SH-SY5Y (cell line): ENCODE measurements around the gene PPARGC1A.

Experiments used
- GATA2 ChIP-seq: IDR thresholded peaks from 2 replicates; pipeline ENCODE4 v1.6.1; 2011; ENCODE audit warnings: mild to moderate bottlenecking, low read depth, low read length
- GATA3 ChIP-seq: IDR thresholded peaks from 2 replicates; pipeline ENCODE4 v1.6.1; 2011; ENCODE audit warnings: low read depth, mild to moderate bottlenecking, low read length, moderate library complexity

PPARGC1A gene

DNA sequence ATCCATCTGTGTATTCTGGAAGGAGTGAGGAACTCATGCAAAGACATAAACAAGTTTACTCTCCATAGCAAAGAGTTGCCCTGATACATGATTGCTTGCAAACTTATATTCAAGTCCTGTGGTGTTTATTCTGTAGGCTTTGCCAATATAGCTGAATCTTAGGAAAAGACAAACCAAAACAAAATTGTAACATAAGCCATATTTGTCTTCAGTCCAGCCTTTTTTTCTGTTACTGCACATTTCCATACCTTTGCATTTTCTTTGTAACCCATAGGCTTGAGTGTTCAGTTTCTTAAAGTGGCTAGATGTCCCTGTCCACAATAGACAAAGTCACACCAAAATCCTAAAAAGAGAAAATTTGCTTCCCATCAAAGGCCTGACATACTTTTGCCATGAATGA lies 120.4 kb downstream of the PPARGC1A start:
- no peak for TF ChIP-seq GATA2
- TF ChIP-seq GATA3: no peak

DNA sequence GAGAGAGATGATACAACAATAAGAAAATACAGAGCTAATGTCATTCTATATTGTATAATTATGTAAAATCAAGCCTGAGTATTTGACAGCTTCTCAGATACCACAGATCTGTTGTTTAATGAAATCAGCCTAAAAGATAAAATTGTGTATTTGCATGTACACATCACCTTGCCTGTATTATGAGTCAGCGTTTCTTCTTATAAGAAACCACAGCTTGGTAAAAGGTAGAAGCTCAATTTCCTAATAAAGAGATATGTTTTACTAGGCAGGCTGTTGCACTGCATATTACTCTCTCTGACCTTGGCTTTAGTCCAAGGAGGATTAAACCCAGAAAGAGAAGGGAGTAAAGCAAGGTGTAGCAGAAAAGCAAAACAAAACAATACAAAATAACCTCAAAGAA lies 121.3 kb downstream of the PPARGC1A start:
- TF ChIP-seq GATA2: no peak
- no peak for TF ChIP-seq GATA3

DNA sequence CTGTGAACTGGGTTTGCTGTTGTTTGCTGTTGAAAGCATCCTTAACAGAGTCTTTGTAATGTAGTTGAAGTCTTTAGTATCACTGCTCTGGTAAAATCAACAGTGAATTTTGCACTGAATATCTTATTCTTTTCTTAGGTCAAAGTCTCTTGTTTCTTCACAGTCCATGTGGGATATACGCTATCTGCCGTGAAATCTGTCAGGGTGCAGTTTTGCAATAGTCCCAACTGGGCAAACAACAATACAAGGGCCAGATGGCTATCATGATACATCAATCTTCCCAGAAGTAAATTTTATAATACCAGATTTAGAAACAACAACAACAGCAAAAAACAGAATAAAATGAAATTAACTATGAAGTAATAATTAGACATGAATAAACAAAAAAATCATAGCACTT lies 123.5 kb downstream of the PPARGC1A start:
- TF ChIP-seq GATA2 (no peak), GATA3 (no peak)

DNA sequence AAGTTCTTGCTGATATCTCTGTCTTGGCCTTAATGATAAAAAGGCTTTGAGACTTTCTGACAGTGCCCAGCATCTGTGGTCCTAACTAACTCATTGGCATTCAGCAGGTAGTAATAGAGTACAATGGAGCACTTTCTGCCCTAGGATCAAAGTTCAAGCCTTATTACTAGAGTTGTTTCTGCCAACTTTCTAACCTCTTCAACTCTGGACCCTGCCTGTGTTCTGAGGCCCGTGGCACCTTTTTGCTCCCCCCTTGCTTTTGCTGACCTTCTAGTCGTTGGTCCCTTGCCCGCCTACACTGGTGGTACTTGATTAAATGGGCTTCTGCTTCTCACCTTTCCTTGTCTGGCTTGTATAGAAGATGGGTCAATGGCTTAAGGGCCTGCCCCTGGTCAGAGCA lies 126.3 kb downstream of the PPARGC1A start:
- no peak for TF ChIP-seq GATA3
- no peak for TF ChIP-seq GATA2

DNA sequence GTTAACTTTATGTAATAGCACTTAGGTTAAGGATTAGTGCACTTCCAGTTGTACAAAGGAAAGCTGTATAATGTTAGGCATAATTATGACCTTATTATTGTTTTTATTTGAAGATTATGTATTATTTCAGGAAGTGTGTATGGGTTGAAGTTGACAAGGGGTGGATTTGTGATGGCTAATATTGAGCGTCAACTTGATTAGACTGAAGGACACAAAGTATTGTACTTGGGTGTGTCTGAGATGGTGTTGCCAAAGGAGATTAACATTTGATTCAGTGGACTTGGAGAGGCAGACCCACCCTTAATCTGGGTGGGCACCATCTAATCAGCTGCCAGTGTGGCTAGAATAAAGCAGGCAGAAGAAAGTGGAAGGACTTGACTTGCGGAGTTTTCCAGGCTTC lies 127.3 kb downstream of the PPARGC1A start:
- TF ChIP-seq GATA3: no peak
- no peak for TF ChIP-seq GATA2

DNA sequence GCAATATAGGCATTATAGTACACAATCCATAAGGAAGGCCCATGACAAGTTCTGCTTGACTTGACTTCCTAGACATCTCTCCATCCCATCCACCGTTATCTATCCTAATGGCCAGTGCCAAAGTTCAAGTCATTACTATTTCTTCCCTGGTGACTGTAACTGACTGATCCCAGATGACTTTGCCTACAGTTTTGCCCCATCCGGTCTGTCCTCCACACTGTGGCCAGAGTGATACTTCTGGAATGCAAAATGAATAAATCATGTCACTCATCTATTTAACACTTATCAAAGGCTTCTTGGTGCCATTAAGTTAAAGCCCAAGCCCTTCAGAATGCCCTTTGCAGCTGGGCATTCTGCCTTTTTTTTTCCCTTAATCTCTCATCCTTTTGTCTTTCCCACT lies 130.8 kb downstream of the PPARGC1A start:
- TF ChIP-seq GATA2 (no peak), GATA3 (no peak)

DNA sequence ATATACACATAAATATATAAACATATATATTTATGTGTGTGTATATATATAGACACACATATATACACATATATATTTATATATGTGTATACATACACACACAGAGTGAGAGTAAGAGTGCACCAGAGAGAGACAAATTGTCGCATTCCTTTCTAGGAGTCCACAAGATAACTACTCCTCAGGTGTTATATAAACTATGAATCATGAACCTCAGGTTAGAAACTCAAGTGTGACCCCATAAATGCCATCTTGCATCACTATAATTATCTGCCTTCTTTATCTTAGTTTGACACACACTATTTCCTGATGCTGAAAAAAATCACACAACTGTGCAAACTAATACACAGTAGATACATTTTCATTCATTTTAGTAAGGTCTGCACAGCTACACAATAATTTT lies 135.2 kb downstream of the PPARGC1A start:
- TF ChIP-seq GATA3 (no peak), GATA2 (no peak)

DNA sequence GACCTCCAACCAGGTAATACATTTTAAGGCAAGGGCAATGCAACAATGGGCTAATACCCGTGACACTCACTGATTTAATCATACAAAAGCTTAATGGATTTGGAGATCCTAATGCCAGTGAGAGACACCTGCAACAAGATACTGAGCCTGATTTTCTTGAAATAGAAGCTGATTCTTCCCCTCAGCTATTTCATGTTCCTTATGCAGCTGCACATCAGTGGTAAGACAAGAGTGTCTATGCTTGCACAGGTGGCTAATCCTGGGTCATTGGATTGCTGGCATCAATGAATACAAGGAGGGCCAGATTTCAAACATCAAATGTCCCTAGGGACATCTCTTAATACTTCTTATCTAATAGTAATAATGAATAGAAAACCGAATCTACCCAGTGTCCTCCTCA lies 139.7 kb downstream of the PPARGC1A start:
- TF ChIP-seq GATA3 (no peak), GATA2 (no peak)

DNA sequence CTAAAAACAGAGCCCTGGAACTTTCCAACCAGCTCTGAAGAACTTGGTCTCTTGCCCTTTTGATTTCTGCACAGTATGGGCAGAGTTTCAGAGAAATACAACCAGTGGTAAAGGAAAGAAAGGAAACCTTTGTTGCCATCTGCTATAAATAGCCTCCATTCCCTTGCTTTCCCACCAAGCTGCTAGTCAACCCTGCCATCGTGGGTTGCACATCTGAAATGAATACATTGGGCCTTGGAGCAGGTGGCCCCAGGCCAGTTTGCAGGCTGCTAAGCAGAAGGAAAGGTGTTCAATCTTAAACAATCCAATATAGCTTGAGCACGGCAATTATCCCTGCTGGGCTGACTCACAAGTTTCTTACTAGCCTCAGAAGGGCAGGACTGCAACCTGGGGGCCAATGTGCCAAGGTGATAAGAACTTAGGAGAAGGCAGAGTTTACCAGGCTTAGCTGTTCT lies 142.5 kb downstream of the PPARGC1A start:
- no peak for TF ChIP-seq GATA2

DNA sequence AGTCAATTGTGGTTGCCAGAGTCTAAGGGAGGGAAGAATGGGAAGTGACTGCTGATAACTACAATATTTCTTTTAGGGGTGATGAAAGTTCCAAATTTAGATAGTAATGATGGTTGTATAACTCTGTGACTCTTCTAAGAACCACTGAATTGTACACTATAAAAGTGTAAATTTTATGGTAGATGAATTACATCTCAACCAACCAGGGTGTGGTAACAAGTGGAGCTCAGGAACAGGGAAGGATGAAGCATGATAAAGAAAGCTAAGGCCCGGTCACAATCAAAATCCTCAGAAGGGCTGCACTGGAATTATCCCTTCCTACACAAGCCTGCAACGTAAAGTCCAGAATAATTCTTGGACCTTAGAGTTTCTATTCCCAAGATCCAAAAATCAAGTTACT lies 143.2 kb downstream of the PPARGC1A start:
- no peak for TF ChIP-seq GATA3
- TF ChIP-seq GATA2: no peak

DNA sequence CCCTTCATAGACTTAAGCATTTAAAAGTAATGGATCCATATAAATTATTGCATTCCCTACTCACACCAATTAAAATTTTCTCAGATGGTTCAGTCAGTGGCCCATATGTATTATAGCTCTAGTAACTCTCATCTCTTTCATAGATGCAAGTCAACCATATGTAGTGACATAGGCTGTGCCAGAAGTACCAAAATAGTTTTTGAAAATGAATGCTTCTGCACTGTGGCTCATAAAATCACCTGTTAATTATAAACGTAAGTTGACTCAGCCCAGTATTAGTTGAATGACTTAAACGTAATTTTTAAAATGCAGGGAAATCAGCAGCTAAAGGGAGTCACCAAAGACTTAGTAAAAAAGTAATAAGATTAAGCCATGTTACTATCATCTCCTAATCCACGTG lies 143.8 kb downstream of the PPARGC1A start:
- TF ChIP-seq GATA2: no peak
- no peak for TF ChIP-seq GATA3

DNA sequence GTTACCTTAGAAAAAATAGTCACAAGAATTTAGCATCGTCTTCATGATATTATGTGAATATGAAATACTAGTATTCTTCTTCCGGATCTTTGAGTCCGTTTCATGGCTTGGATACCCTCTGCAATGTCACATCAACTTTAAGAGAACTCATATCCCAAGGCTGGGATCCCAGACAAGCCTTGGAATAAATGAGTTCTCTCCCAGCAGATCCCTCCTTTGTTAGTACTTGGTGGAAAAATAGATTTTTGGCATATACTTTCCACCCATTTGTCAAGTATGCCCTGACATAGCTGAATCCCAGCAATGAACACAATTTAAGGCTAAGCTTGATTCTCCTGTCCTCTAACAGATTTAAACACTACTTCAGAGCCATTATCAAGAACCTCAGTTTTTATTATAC lies 144.5 kb downstream of the PPARGC1A start:
- no peak for TF ChIP-seq GATA2
- no peak for TF ChIP-seq GATA3
